Fibroblast of lung (primary cell): Measurements from ENCODE around the gene CXADR. TPM values are rescaled to one million over a fixed set of nuclear protein-coding genes. Genes with fewer than 3 reads are reported as not detected.
A peak's percentile ranks its signal among the peaks of the same experiment; 100 is the strongest.

Source experiments
- DNase-seq, 2 donors: peaks; one replicate each; pipeline versions ENCODE4 v3.0.0 to v3.0.0-alpha.2; 2010; ENCODE audit warnings: low read depth in 2 of 2
- H2AFZ ChIP-seq: 2 replicates; pipeline ENCODE4 v1.5.1; 2012; ENCODE audit warnings: low read length, control low read depth, inconsistent platforms
- H3K27ac ChIP-seq: 2 replicates; pipeline ENCODE4 v1.5.1; 2011; ENCODE audit warnings: low read length, control low read depth; ENCODE audit not compliant: insufficient read depth
- H3K27me3 ChIP-seq: 2 replicates; pipeline ENCODE4 v1.5.1; 2011; ENCODE audit warnings: mild to moderate bottlenecking, low read length; ENCODE audit not compliant: control insufficient read depth, insufficient read depth
- H3K36me3 ChIP-seq: 2 replicates; pipeline ENCODE4 v1.5.1; 2011; ENCODE audit warnings: low read length; ENCODE audit not compliant: control insufficient read depth, insufficient read depth
- H3K4me1 ChIP-seq: 2 replicates; pipeline ENCODE4 v1.5.1; 2011; ENCODE audit warnings: low read length; ENCODE audit not compliant: control insufficient read depth, insufficient read depth; ENCODE audit errors: extremely low read depth
- H3K4me2 ChIP-seq: 2 replicates; pipeline ENCODE4 v1.5.1; 2011; ENCODE audit warnings: low read length, control low read depth; ENCODE audit not compliant: insufficient read depth; ENCODE audit errors: extremely low read depth
- H3K4me3 ChIP-seq, 4 experiments: fragments of 200-600 bp in 1 of 4; sonication (generic) in 1 of 4; replicated peaks in 1 of 4; 2 replicates each; pipeline ENCODE4 v1.5.1; 2011 to 2016; ENCODE audit warnings: low read length in 4 of 4, low read depth in 3 of 4, mild to moderate bottlenecking in 3 of 4, control low read depth in 2 of 4, inconsistent platforms in 1 of 4, mixed read lengths in 1 of 4; ENCODE audit not compliant: insufficient read depth in 1 of 4; ENCODE audit errors: control extremely low read depth in 1 of 4
- H3K79me2 ChIP-seq: 2 replicates; pipeline ENCODE4 v1.5.1; 2012; ENCODE audit warnings: mild to moderate bottlenecking, low read length, inconsistent platforms; ENCODE audit not compliant: control insufficient read depth, insufficient read depth
- H3K9ac ChIP-seq: 2 replicates; pipeline ENCODE4 v1.5.1; 2011; ENCODE audit warnings: mild to moderate bottlenecking, low read length, control low read depth; ENCODE audit not compliant: insufficient read depth
- H3K9me3 ChIP-seq: 2 replicates; pipeline ENCODE4 v1.5.1; 2012; ENCODE audit warnings: low read depth, low read length; ENCODE audit not compliant: control insufficient read depth, insufficient read depth
- H4K20me1 ChIP-seq: 2 replicates; pipeline ENCODE4 v1.5.1; 2011; ENCODE audit warnings: low read length; ENCODE audit not compliant: control insufficient read depth, insufficient read depth; ENCODE audit errors: extremely low read depth
- CTCF ChIP-seq, 2 donors: IDR thresholded peaks in 1 of 2; conservative IDR thresholded peaks in 1 of 2; 1 replicate in 1 of 2; 2 replicates in 1 of 2; pipeline ENCODE4 v1.5.1; 2011 to 2012; ENCODE audit warnings: low read length in 2 of 2, control low read depth in 1 of 2, inconsistent platforms in 1 of 2, low read depth in 1 of 2, mild to moderate bottlenecking in 1 of 2
- EZH2 ChIP-seq: IDR thresholded peaks from 2 replicates; pipeline ENCODE4 v1.5.1; 2012; ENCODE audit warnings: low read length, control low read depth, mild to moderate bottlenecking; ENCODE audit errors: missing control alignments
- polyA plus RNA-seq, 2 donors: library from polyadenylated mRNA; depleted of rRNA in 1 of 2; stranded (reverse) in 1 of 2; unstranded in 1 of 2; fragments of >200 nt; gene quantifications; 2 replicates each; pipeline ENCODE4 v1.2.1, GENCODE V29; 2011 to 2012; ENCODE audit warnings: missing spikeins in 1 of 2
- total RNA-seq: library from RNA; depleted of rRNA; stranded (reverse); fragments of >200 nt; gene quantifications from 2 replicates; pipeline ENCODE4 v1.2.1, GENCODE V29; 2014

Gene CXADR
- total and polyA plus RNA-seq, 2 donors (not counting 1 experiment from before 2014, with no cell fraction given): 0.69 to 9.9 TPM

- Histone ChIP-seq H3K27me3 (no peaks in the 10 kb centered on the region), H3K9ac (no peak overlapping the region), H4K20me1 (no peaks in the 10 kb centered on the region), H3K36me3 (no peaks in the 10 kb centered on the region), H3K4me3 (no peak overlapping the region), H3K79me2 (no peaks in the 10 kb centered on the region), H2AFZ (no peak overlapping the region), H3K4me2 (no peak overlapping the region), H3K9me3 (no peaks in the 10 kb centered on the region), H3K4me1 (peaks cover 2% of the 10 kb centered on the region), H3K27ac (no peak overlapping the region)
- no peak for TF ChIP-seq CTCF (conservative IDR thresholded peaks at IDR 0.05 in 1 of 2, IDR thresholded peaks at IDR 0.05 in 1 of 2; ENCODE audit: low read depth in 1 of 2, low read length in 2 of 2)
- TF ChIP-seq EZH2: no peak
- peak in 1 of 2 donors; percentile 61 for DNase-seq
Observed at GRCh38 chr21:17467829-17468228, 45.0 kb upstream of the CXADR start.

GRCh38 chr21:17468698-17469097, 44.1 kb upstream of the CXADR start:
- Histone ChIP-seq H3K9me3 (no peaks in the 10 kb centered on the region), H2AFZ (no peak overlapping the region), H4K20me1 (no peaks in the 10 kb centered on the region), H3K4me1 (peaks cover under 1% of the 10 kb centered on the region), H3K27me3 (no peaks in the 10 kb centered on the region), H3K9ac (no peak overlapping the region), H3K36me3 (no peaks in the 10 kb centered on the region), H3K4me2 (no peak overlapping the region), H3K27ac (no peak overlapping the region), H3K4me3 (no peak overlapping the region), H3K79me2 (no peaks in the 10 kb centered on the region)
- no peak for TF ChIP-seq CTCF (conservative IDR thresholded peaks at IDR 0.05 in 1 of 2, IDR thresholded peaks at IDR 0.05 in 1 of 2; ENCODE audit: low read depth in 1 of 2, low read length in 2 of 2)
- TF ChIP-seq EZH2: no peak
- DNase-seq: no peak

- no peak for DNase-seq
- H3K4me2 ChIP-seq: no peak overlapping the region
- H3K4me3 ChIP-seq: no peak overlapping the region
- no peak overlapping the region for H3K27ac ChIP-seq
- no peaks in the 10 kb centered on the region for H3K36me3 ChIP-seq
- no peaks in the 10 kb centered on the region for H3K9me3 ChIP-seq
- no peak overlapping the region for H2AFZ ChIP-seq
- H4K20me1 ChIP-seq: no peaks in the 10 kb centered on the region
- no peak overlapping the region for H3K9ac ChIP-seq
- TF ChIP-seq CTCF (conservative IDR thresholded peaks at IDR 0.05 in 1 of 2, IDR thresholded peaks at IDR 0.05 in 1 of 2; ENCODE audit: low read depth in 1 of 2, low read length in 2 of 2): no peak
- TF ChIP-seq EZH2: no peak
- H3K27me3 ChIP-seq: no peaks in the 10 kb centered on the region
- no peaks in the 10 kb centered on the region for H3K4me1 ChIP-seq
- no peaks in the 10 kb centered on the region for H3K79me2 ChIP-seq
Observed at GRCh38 chr21:17469727-17470126, 43.1 kb upstream of the CXADR start.
